Activated CD4-positive, alpha-beta T cell treated with anti-CD3 and anti-CD28 coated beads for 48 hours (primary cell): Measurements from ENCODE around the gene LMOD1.
"Not testable (repeated sequence)": the region's sequence is repeated elsewhere in the genome, so short reads cannot be mapped to it uniquely, and the experiment has no call there.

ENCODE experiments used
- DNase-seq: peaks from one replicate; pipeline ENCODE4 v3.0.0-alpha.2; 2020

LMOD1 gene

DNA sequence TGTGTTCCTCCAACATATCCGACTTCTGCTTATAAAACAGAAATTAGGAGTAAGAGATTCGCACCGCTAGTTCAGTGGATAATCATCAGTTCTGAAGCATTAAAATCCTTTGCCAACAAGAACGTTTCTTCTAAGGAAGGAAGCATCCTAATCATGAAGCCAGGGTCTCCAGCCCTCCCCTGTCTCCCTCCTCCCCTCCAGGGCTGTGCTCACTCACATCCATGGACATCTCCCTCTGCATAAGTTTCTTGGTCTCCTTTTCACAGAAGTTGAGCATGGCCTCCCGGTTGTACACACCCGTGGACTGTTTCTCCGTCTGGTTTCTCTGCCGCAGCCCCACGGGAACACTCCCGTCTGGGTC is 505 bp downstream of the LMOD1 start:
- DNase-seq: no peak

- no peak for DNase-seq
Observed at GRCh38 chr1:201945157-201945556, 1.2 kb downstream of the LMOD1 start.

DNA sequence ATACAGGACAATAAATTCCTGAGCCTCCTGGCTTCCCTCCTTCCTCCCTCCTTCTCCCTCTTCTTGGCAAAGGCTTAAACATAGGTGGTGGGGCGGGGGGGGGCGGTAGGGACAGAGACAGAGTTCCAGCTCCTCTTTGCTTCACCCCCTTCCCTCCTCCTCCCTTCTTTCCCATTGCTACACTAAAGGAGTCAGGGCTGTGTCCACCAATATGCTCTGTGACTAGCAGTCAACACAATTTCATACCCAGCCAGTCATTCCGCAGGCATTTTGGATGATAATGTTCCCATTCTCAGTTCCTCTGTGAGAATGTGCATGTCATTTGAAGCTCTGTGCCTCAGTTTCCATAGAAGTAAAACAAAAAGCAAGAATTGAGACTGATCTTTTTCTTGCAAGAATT is 1.7 kb downstream of the LMOD1 start:
- DNase-seq: no peak

GRCh38 chr1:201944002-201944401 is 2.3 kb downstream of the LMOD1 start:
- no peak for DNase-seq

GRCh38 chr1:201942129-201942495 is 4.2 kb downstream of the LMOD1 start:
- DNase-seq: no peak

DNA sequence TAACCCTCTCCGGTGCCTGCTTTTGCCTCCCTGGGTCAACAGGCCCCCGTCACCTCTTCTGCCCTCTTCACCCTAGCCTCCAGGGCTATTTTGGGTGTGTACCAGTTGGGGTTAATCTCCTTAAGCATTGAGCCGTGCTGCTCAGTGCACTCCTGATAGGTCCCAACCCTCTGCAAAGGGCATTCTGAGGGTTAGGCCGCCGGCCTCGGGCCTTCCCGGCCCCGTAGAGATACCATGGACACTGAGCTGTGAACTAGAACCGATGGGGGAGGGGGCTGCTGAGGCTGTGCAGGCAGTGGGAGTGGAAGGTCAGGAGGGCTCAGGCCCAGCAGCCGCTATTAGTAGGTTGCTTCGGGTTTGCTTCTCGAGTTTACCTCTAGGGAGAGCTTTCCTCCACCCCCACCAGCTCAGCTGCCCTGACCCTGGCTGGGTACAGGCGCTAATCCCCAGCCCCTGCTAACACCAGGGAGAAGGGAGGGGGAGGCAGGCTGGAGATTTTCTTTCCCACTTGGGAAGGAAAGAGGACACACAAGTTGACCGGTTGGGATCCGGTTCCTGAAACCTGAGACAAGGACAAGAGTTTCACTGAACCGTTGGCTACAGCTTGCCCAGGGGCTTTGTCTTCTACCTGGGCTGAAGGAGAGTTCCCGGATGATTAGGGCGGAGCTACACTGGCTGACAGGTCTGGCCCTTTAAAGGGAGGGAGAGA is 4.8 kb downstream of the LMOD1 start:
- no peak for DNase-seq

GRCh38 chr1:201940316-201940715 is 6.0 kb downstream of the LMOD1 start:
- DNase-seq: not testable (repeated sequence)

- no peak for DNase-seq
Observed at GRCh38 chr1:201939574-201939973, 6.8 kb downstream of the LMOD1 start.

DNA sequence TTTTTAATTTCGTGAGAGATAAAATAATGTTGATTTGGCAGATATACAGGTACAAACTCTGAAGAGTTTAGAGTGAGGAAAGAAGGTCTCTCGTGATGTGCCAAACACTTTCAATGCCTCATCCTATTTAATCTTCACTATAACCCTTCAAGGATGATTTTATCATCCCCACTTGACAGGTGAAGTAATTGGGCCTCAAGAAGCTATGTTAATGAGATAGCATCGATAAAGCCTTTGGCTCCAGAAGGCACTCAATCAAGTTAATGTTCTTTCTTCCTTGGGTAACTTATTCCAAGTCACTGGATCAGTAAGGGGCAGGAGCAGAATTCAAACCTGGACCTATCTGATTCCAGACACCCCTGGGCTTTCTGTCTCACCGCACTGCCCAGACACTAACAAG is 7.2 kb downstream of the LMOD1 start:
- no peak for DNase-seq

- no peak for DNase-seq
Observed at GRCh38 chr1:201938440-201939035, 7.8 kb downstream of the LMOD1 start.

GRCh38 chr1:201937624-201938213 is 8.6 kb downstream of the LMOD1 start:
- no peak for DNase-seq

GRCh38 chr1:201933840-201934430 is 12.4 kb downstream of the LMOD1 start:
- DNase-seq: no peak

DNA sequence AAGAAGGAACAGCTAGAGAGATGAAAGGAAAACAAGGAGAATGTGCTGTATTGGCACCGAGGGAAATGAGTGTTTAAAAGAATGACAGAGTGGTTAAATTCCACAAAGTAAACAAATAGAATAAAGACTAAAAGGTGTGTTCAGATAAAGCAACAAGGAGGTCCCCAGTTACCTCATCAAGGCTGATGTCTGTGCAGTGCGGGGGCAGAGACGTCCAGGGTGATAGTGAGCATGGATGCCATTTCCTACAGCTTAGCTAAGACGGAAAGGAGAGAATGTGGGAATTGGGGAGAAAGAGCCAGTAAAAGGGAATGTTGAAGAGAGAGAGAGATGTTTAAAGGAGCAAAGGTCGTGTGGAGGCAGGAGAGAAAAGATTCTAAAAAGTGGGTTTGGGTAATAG is 15.5 kb downstream of the LMOD1 start:
- DNase-seq: no peak

GRCh38 chr1:201930137-201930536 is 16.2 kb downstream of the LMOD1 start:
- no peak for DNase-seq

GRCh38 chr1:201928266-201928665 is 18.1 kb downstream of the LMOD1 start:
- no peak for DNase-seq

- DNase-seq: no peak
Observed at GRCh38 chr1:201925981-201926645, 20.2 kb downstream of the LMOD1 start.

GRCh38 chr1:201925301-201925567 is 21.1 kb downstream of the LMOD1 start:
- no peak for DNase-seq

DNA sequence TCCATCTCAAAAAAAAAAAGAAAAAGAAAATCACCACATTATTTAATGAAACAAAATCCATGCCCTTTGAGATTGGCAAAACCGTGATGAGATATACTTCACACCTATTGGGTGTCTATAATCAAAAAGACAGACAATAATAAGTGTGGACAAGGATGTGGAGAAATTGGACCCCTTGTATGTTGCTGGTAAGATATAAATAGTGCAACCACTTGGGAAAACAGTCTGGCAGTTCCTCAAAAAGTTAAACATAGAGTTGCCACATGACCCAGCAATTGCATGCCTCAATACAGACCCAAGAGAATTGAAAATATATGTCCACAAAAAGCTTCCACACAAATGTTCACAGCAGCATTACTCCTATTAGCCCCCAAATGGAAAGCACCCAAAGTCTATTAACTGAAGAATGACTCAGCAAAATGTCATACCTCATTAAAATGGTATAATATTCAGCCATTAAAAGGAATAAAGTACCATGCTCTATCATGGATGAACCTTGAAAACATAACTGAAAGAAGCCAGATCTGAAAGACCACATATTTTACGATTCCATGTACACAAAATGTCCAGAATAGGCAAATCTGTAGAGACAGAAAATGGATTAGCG is 24.3 kb downstream of the LMOD1 start:
- DNase-seq: no peak

GRCh38 chr1:201918343-201918742 is 28.0 kb downstream of the LMOD1 start:
- DNase-seq: no peak

DNA sequence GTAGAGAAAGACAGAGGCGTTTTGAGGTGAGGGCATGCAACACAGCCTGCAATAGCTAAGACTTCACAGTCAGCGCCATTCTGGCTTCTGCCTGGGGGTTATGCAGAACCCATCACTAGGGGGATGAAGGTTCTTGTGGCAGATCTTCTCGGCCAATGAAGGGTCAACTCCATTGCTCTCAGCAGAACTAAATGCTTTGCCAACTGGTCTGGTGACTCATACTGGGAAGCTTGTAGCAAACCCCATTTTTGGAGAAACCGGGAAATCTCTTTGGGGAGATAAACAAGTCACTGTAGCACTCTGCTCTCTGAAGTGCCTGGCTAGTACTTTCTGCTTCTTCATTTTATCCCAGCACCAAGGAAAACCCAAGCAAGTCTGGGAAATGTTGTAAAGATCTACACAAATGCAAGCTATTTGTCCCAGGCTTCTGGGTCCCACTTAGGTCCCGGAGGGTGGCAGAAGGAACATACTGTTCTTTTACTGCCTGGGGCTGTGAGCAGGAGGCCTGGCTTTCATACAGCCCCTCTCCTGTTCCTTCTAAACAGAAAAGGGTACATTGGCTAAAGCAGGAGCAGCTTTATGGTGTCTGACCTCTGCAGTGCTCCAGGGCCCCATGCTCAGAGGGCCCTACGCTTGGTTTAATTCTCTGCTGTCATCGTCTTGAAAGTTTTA is 28.9 kb downstream of the LMOD1 start:
- no peak for DNase-seq

DNA sequence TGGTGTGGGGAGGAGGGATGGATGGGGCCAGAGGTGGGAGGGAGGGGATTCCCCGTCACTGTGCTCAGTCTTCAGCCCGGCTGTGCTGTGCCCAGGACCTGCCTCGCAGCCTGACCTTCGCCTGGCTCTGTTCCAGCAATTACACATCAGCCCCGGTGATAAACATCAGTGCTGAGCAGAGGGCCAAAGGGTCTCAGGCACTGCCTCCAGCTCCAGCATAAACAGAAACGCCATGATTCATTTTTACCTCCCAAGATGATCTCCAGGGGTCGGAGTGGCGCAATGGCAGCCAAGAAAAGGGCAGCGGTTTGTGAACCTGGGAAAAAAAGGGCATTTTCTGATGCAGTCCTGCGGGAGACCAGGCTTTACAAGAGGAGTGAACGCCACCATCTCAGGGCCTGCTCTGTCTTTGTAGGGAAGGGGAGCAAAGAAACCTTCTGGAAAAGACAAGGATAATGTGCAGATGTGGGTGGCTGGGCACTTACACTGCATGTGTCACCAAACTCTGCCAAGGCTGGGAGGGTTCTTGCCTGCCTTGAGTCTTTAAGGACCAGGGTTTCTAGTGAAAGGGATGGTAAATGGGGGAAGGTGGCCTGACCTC is 29.6 kb downstream of the LMOD1 start:
- peak; percentile 16 for DNase-seq

DNA sequence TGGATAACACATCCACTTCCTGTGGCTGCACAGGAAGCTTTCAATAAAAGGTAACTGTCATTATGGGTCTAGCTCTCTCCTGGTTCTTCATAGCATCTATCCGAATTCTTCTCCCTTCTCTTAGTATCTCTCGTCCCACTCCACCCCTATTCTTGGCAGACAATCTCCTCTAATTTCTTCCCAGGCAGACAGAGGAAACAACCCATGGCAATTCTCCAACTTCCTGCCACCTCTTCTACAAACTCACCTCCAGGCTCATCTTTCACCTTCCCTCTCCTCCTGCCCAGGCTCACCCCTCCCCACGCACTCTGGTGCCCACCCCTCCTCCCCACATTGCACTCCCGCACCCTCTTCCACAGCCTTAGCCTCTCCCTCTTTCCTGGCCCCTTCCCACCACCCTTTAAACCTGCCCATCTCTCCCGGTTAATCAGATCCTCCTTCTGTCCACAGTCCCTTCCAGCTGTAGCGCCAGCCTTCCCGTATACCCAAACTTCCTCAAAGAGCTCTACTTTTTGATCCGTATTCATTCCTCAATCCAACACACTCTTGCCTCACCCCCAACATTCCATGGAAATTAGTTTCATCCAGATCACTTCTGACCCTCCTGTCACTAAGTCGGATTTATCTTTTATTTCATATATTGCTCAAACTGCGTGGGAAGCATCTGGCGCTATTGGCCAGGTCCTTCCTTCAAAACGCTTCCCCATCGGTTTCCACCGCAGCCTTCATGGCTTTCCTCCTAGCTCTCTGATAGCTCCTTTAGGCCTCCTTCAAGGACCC is 31.7 kb downstream of the LMOD1 start:
- DNase-seq: no peak
